Heart left ventricle (tissue), 16 donors: Measurements from ENCODE around the gene SLC41A1. TPM values are rescaled to one million over a fixed set of nuclear protein-coding genes. Genes with fewer than 3 reads are reported as not detected.

Experiments used
- ATAC-seq, 4 donors: fragments of 200-7000 bp; cut with Tn5 transposase; one replicate each; pipeline ENCODE4 v1.9.1; 2020 to 2022; ENCODE audit warnings: moderate library complexity in 4 of 4, mild to moderate bottlenecking in 3 of 4, moderate number of reproducible peaks in 1 of 4
- DNase-seq, 5 donors: peaks; one replicate each; pipeline ENCODE4 v3.0.0-alpha.2; 2020
- H3K27ac ChIP-seq, 12 donors: fragments of 200-600 bp; sonication (generic) in 4 of 12; one replicate each; pipeline versions ENCODE4 v1.5.0 to v1.8.0; 2016 to 2022; ENCODE audit warnings: mild to moderate bottlenecking in 2 of 12
- H3K27me3 ChIP-seq, 9 donors: fragments of 200-600 bp; sonication (generic) in 2 of 9; one replicate each; pipeline versions ENCODE4 v1.5.1 to v1.8.0; 2016 to 2022; ENCODE audit warnings: mild to moderate bottlenecking in 3 of 9
- H3K36me3 ChIP-seq, 9 donors: fragments of 200-600 bp; sonication (generic) in 2 of 9; one replicate each; pipeline versions ENCODE4 v1.5.0 to v1.8.0; 2018 to 2022; ENCODE audit warnings: mild to moderate bottlenecking in 2 of 9
- H3K4me1 ChIP-seq, 12 donors: fragments of 200-600 bp; sonication (generic) in 4 of 12; one replicate each; pipeline versions ENCODE4 v1.5.0 to v1.8.0; 2016 to 2022; ENCODE audit warnings: mild to moderate bottlenecking in 3 of 12
- H3K4me3 ChIP-seq, 12 donors: fragments of 200-600 bp; sonication (generic) in 4 of 12; one replicate each; pipeline versions ENCODE4 v1.5.0 to v1.8.0; 2017 to 2022; ENCODE audit warnings: mild to moderate bottlenecking in 9 of 12, moderate library complexity in 4 of 12
- H3K9me3 ChIP-seq, 12 donors: fragments of 200-600 bp; sonication (generic) in 4 of 12; one replicate each; pipeline versions ENCODE4 v1.5.0 to v1.8.0; 2016 to 2022; ENCODE audit warnings: mild to moderate bottlenecking in 1 of 12
- CTCF ChIP-seq, 12 donors: fragments of 200-600 bp; sonication (generic) in 4 of 12; IDR thresholded peaks; one replicate each; pipeline versions ENCODE4 v1.5.0 to v1.8.0; 2018 to 2022; ENCODE audit warnings: antibody characterized with exemption in 12 of 12, mild to moderate bottlenecking in 5 of 12
- POLR2A ChIP-seq, 2 donors: fragments of 450-650 bp; IDR thresholded peaks; one replicate each; pipeline ENCODE4 v1.6.1; 2017; ENCODE audit warnings: antibody characterized with exemption in 2 of 2, mild to moderate bottlenecking in 2 of 2, moderate library complexity in 2 of 2
- WGBS, 4 donors: extraction: QIAGEN DNeasy Blood & Tissue Kit in 2 of 4; methylation state at CpG; one replicate each; pipeline versions ENCODE4 v1.1.5 to v1.1.7; 2013 to 2018; 5-methylcytosine and 5-hydroxymethylcytosine counted together
- intact Hi-C, 10 donors: fragments of 100-400 bp; cut with DNase I; formaldehyde crosslinking; loops; one replicate each; pipeline versions ENCODE4 v1.11.1 to v1.14.2; 2022
- polyA plus RNA-seq, 2 donors: library from polyadenylated mRNA; stranded (reverse); fragments of 200-250 nt; gene quantifications; one replicate each; pipeline ENCODE4 v1.2.3, GENCODE V29; 2013
- total RNA-seq, 9 donors: library from RNA; depleted of rRNA in 2 of 9; stranded (reverse); fragments of >200 nt in 2 of 9; fragmentation: NEBNext Ultra II Directional in 3 of 9; extraction: Animal tissue kit (Norgen Biotek cat#: 25700) in 3 of 9; gene quantifications; one replicate each; pipeline versions ENCODE4 v1.1.0 to v1.2.4, GENCODE V29; 2016 to 2023
- donor health status: ischemic (EF 13 %, LVEDD 7.1; RV severe dilation, severe dysfunction).
- donor health status: healthy with polysubstance abuse.
- donor health status: DM: no; HTN: yes; CAD: no.
- donor health status: DM: no; HTN: no; CAD: no.
- donor health status: ischemic (EF 25% LVEDD 6.9; RV normal size, moderate dysfunction).
- donor health status: ischemic (EF 25% LVEDD 5.7; RV mildly dilated, moderate dysfunction).
- donor health status: healthy.
- donor health status: DM: yes; HTN: yes; CAD: no.
- donor health status: ischemic (EF 35%, LVEDD 5.7; RV mildly dilated, moderate dysfunction).
- donor health status: nonischemic (EF 11% LVEDD 7.7; RV severe dilation, severe dysfunction).
- donor health status: DM: yes; HTN: yes; CAD: no.
- donor health status: PGD.
- donor health status: ischemic (EF 29% LVEDD 5.4; RV normal size, mild dysfunction).
- donor health status: nonischemic (EF 23%, LVEDD 6.1; RV moderate dilation, normal function).

SLC41A1 gene
- total and polyA plus RNA-seq, 11 donors = 146 to 442 (median 298) TPM

GRCh38 chr1:205774198-205775014, 38.6 kb downstream of the SLC41A1 start:
- Histone ChIP-seq H3K36me3 (peaks cover 0 to 25% (median 12%) of the 10 kb centered on the region in 9 donors), H3K27ac (peak overlapping the region in 10 of 12 donors; percentile 35 to 89 (median 65)), H3K9me3 (no peaks in the 10 kb centered on the region), H3K4me1 (peaks cover 0 to 36% (median 14%) of the 10 kb centered on the region in 12 donors), H3K4me3 (peak overlapping the region; percentile 61 to 84 (median 77)), H3K27me3 (no peaks in the 10 kb centered on the region)
- ATAC-seq (peak in 3 of 4 donors; percentile 12 to 35 (median 28)), DNase-seq (no peak)
- TF ChIP-seq POLR2A (IDR thresholded peaks at IDR 0.05) = no peak
- TF ChIP-seq CTCF (IDR thresholded peaks at IDR 0.05) = no peak
- intact Hi-C loops = loop anchor here in 3 of 10 donors (1.0 to 2.0 kb wide), 3 partner anchors 24 to 39 kb away; partner anchors contain the start of genes NUCKS1 (in 2 of the 3) and SLC41A1 (in 1 of the 3)
- 21 to 35% (median 25%) methylated on average over 29 to 36 of the region's 36 CpGs for WGBS, 4 donors

GRCh38 chr1:205772607-205773032, 40.4 kb downstream of the SLC41A1 start:
- peaks cover 0 to 39% (median 14%) of the 10 kb centered on the region in 9 donors for H3K36me3 ChIP-seq
- H3K9me3 ChIP-seq = no peaks in the 10 kb centered on the region
- no peak overlapping the region for H3K4me3 ChIP-seq
- no peak for TF ChIP-seq CTCF (IDR thresholded peaks at IDR 0.05)
- TF ChIP-seq POLR2A (IDR thresholded peaks at IDR 0.05) = no peak
- no peak overlapping the region for H3K27ac ChIP-seq
- H3K4me1 ChIP-seq = peaks cover 0 to 26% (median 14%) of the 10 kb centered on the region in 12 donors
- no peak for ATAC-seq
- no peak for DNase-seq
- 89 to 95% (median 93%) methylated on average over 2 of the region's 2 CpGs for WGBS, 4 donors
- intact Hi-C loops = no loop called here
- no peaks in the 10 kb centered on the region for H3K27me3 ChIP-seq

GRCh38 chr1:205770618-205771017, 42.4 kb downstream of the SLC41A1 start:
- H3K4me3 ChIP-seq = no peak overlapping the region
- H3K4me1 ChIP-seq = peaks cover 0 to 19% (median 9%) of the 10 kb centered on the region in 12 donors
- no peak overlapping the region for H3K27ac ChIP-seq
- DNase-seq = no peak
- WGBS, 4 donors = 90 to 97% (median 92%) methylated on average over 4 of the region's 4 CpGs
- intact Hi-C loops = no loop called here
- H3K36me3 ChIP-seq = peaks cover 0 to 39% (median 14%) of the 10 kb centered on the region in 9 donors
- no peaks in the 10 kb centered on the region for H3K9me3 ChIP-seq
- no peak for ATAC-seq
- TF ChIP-seq POLR2A (IDR thresholded peaks at IDR 0.05) (no peak), CTCF (IDR thresholded peaks at IDR 0.05) (no peak)
- H3K27me3 ChIP-seq = no peaks in the 10 kb centered on the region

- H3K9me3 ChIP-seq = no peaks in the 10 kb centered on the region
- intact Hi-C loops = no loop called here
- no peaks in the 10 kb centered on the region for H3K27me3 ChIP-seq
- DNase-seq (no peak), ATAC-seq (no peak)
- peaks cover 0 to 16% (median 7%) of the 10 kb centered on the region in 12 donors for H3K4me1 ChIP-seq
- H3K4me3 ChIP-seq = no peak overlapping the region
- H3K36me3 ChIP-seq = peaks cover 0 to 39% (median 14%) of the 10 kb centered on the region in 9 donors
- 83 to 89% (median 84%) methylated on average over 8 of the region's 8 CpGs for WGBS, 4 donors
- TF ChIP-seq CTCF (IDR thresholded peaks at IDR 0.05) (no peak), POLR2A (IDR thresholded peaks at IDR 0.05) (no peak)
- H3K27ac ChIP-seq = no peak overlapping the region
Measured at GRCh38 chr1:205769641-205770365, 43.2 kb downstream of the SLC41A1 start.
